OCI-LY1 (cell line): ENCODE measurements around the gene E2F4.

Experiments
- H2AFZ ChIP-seq: fragments of 200-600 bp; sonication (generic), shearing (Covaris generic); 2 replicates; pipeline ENCODE4 v1.6.0; 2014; ENCODE audit warnings: antibody characterized with exemption, mild to moderate bottlenecking, low read length
- H3F3A ChIP-seq: fragments of 200-600 bp; sonication (generic), shearing (Covaris generic); 2 replicates; pipeline ENCODE4 v1.6.0; 2014; ENCODE audit warnings: mild to moderate bottlenecking, antibody characterized with exemption, low read length, moderate library complexity; ENCODE audit not compliant: insufficient read depth
- H3K27ac ChIP-seq: fragments of 200-600 bp; sonication (generic); 2 replicates; pipeline ENCODE4 v1.5.1; 2014; ENCODE audit warnings: low read length, mixed run types, mild to moderate bottlenecking, low read depth; ENCODE audit not compliant: poor library complexity, severe bottlenecking
- H3K27me3 ChIP-seq: fragments of 200-600 bp; sonication (generic); 2 replicates; pipeline ENCODE4 v1.6.0; 2014; ENCODE audit warnings: antibody characterized with exemption, mild to moderate bottlenecking, low read length, moderate library complexity; ENCODE audit not compliant: insufficient read depth
- H3K36me3 ChIP-seq: fragments of 200-600 bp; sonication (generic); 2 replicates; pipeline ENCODE4 v1.6.1; 2014; ENCODE audit warnings: mild to moderate bottlenecking, antibody characterized with exemption, low read length, moderate library complexity, mixed read lengths; ENCODE audit not compliant: insufficient read depth
- H3K4me1 ChIP-seq: fragments of 200-600 bp; sonication (generic); 2 replicates; pipeline ENCODE4 v1.5.1; 2014; ENCODE audit warnings: mild to moderate bottlenecking, low read length, moderate library complexity; ENCODE audit not compliant: insufficient read depth, severe bottlenecking
- H3K4me2 ChIP-seq: fragments of 200-600 bp; sonication (generic), shearing (Covaris generic); 2 replicates; pipeline ENCODE4 v1.6.1; 2014; ENCODE audit warnings: low read length
- H3K4me3 ChIP-seq: fragments of 200-600 bp; sonication (generic); 2 replicates; pipeline ENCODE4 v1.5.1; 2014; ENCODE audit warnings: low read length, low read depth, mild to moderate bottlenecking, mixed read lengths; ENCODE audit not compliant: poor library complexity, severe bottlenecking
- H3K79me2 ChIP-seq: fragments of 200-600 bp; shearing (Covaris generic); 2 replicates; pipeline ENCODE4 v1.6.1; 2016; ENCODE audit warnings: mixed run types, low read length, mixed read lengths; ENCODE audit not compliant: insufficient read depth
- H3K9ac ChIP-seq: fragments of 200-600 bp; sonication (generic), shearing (Covaris generic); 2 replicates; pipeline ENCODE4 v1.6.1; 2014; ENCODE audit warnings: mild to moderate bottlenecking, low read length, mixed read lengths
- H3K9me2 ChIP-seq: fragments of 200-600 bp; sonication (generic), shearing (Covaris generic); 2 replicates; pipeline ENCODE4 v1.6.1; 2014; ENCODE audit warnings: low read depth, mild to moderate bottlenecking, low read length, mixed read lengths
- H3K9me3 ChIP-seq: fragments of 200-600 bp; shearing (Covaris generic); 2 replicates; pipeline ENCODE4 v1.6.1; 2014; ENCODE audit warnings: low read length, mixed read lengths
- H4K20me1 ChIP-seq: fragments of 200-600 bp; sonication (generic), shearing (Covaris generic); 2 replicates; pipeline ENCODE4 v1.6.0; 2016; ENCODE audit warnings: mild to moderate bottlenecking, low read length; ENCODE audit not compliant: insufficient read depth
- CTCF ChIP-seq: fragments of 200-600 bp; sonication (generic), shearing (Covaris generic); IDR thresholded peaks from 2 replicates; pipeline ENCODE4 v1.5.1; 2017; ENCODE audit warnings: mild to moderate bottlenecking, antibody characterized with exemption, low read length, moderate library complexity, mixed read lengths
- EZH2 ChIP-seq: fragments of 200-600 bp; sonication (generic), shearing (Covaris generic); IDR thresholded peaks from 2 replicates; pipeline ENCODE4 v1.8.0; 2017; ENCODE audit warnings: borderline replicate concordance, mixed run types, mild to moderate bottlenecking, antibody characterized with exemption, low read length, moderate library complexity, mixed read lengths

The E2F4 gene

GRCh38 chr16:67236563-67237395 is 44.8 kb downstream of the E2F4 start:
- H3K27ac ChIP-seq: no peak overlapping the region
- H3K4me2 ChIP-seq: no peak overlapping the region
- H3K36me3 ChIP-seq: peaks cover 6% of the 10 kb centered on the region
- no peaks in the 10 kb centered on the region for H3K79me2 ChIP-seq
- H3K4me3 ChIP-seq: no peak overlapping the region
- no peak for TF ChIP-seq EZH2
- TF ChIP-seq CTCF: no peak
- no peaks in the 10 kb centered on the region for H3F3A ChIP-seq
- no peaks in the 10 kb centered on the region for H3K27me3 ChIP-seq
- no peak overlapping the region for H2AFZ ChIP-seq
- H3K9me3 ChIP-seq: no peaks in the 10 kb centered on the region
- H3K9me2 ChIP-seq: no peaks in the 10 kb centered on the region
- no peaks in the 10 kb centered on the region for H3K4me1 ChIP-seq
- no peak overlapping the region for H3K9ac ChIP-seq
- no peaks in the 10 kb centered on the region for H4K20me1 ChIP-seq

GRCh38 chr16:67237396-67238277 is 45.7 kb downstream of the E2F4 start:
- Histone ChIP-seq H3K4me3 (no peak overlapping the region), H4K20me1 (no peaks in the 10 kb centered on the region), H3K4me2 (no peak overlapping the region), H3K27me3 (no peaks in the 10 kb centered on the region), H3K9ac (no peak overlapping the region), H2AFZ (no peak overlapping the region), H3K4me1 (no peaks in the 10 kb centered on the region), H3K36me3 (peaks cover 4% of the 10 kb centered on the region; the same call in 1 of the 2 replicates), H3K79me2 (no peaks in the 10 kb centered on the region), H3F3A (no peaks in the 10 kb centered on the region), H3K9me2 (no peaks in the 10 kb centered on the region), H3K27ac (no peak overlapping the region), H3K9me3 (no peaks in the 10 kb centered on the region)
- TF ChIP-seq EZH2 (no peak), CTCF (no peak)

DNA sequence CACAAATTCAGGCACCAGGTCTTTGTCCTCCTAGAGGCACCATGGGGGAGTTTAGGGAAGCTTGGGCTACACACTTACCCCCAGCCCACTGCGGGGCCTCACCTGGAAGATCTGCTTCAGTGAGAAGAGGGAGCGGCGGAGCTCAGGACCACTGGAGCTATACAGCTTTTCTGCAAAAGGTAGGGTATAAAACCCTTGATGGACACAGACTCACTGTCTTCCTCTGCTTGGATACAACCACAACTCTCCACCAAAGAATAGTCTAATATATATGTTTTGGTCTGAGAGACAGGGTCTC is 46.3 kb downstream of the E2F4 start:
- Histone ChIP-seq H3K79me2 (no peaks in the 10 kb centered on the region), H4K20me1 (no peaks in the 10 kb centered on the region), H3K9me3 (no peaks in the 10 kb centered on the region), H3F3A (no peaks in the 10 kb centered on the region), H3K4me1 (no peaks in the 10 kb centered on the region), H2AFZ (no peak overlapping the region), H3K4me2 (no peak overlapping the region), H3K27me3 (no peaks in the 10 kb centered on the region), H3K9me2 (no peaks in the 10 kb centered on the region), H3K27ac (no peak overlapping the region), H3K36me3 (peaks cover 4% of the 10 kb centered on the region; the same call in 1 of the 2 replicates), H3K9ac (no peak overlapping the region), H3K4me3 (no peak overlapping the region)
- TF ChIP-seq EZH2: no peak
- TF ChIP-seq CTCF: no peak
